Measurements from ENCODE around the gene DNAH2.
"Not testable (repeated sequence)": the region's sequence is repeated elsewhere in the genome, so short reads cannot be mapped to it uniquely, and the experiment has no call there.

The DNAH2 gene

DNA sequence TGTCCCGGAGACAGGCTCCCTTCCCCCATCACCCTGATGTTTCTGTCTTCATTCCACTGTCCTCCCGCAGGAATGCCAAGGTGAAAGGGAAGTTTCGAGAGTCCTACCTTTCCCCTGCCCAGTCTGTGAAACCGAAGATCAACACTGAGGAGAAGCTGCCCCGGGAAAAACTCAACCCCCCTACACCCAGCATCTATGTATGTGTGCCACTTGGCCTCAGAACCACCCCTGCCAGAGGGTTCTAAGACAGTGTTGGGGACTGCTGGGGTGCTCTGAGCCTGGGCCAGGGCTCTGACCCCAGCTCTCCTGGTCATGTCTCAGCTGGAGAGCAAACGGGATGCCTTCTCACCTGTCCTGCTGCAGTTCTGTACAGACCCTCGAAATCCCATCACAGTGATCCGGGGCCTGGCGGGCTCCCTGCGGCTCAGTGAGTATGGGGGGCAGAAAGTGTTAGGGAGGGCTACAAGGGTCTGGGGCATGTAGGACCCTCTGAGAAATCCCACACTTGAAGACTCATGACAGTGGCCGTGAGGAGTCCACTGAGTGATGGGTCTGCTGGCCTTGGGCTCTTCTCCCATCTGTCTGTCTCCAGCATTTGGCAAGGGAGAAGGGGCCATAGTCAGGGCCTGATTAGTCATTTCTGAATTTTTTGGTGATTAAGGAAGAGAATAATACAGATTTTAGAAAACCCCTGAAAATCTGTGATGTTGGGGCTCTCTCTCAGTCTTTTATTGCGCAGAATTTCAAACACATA is 132.4 kb downstream of the DNAH2 start:
- DNase-seq (ENCODE audit: low read depth), result no peak

DNA sequence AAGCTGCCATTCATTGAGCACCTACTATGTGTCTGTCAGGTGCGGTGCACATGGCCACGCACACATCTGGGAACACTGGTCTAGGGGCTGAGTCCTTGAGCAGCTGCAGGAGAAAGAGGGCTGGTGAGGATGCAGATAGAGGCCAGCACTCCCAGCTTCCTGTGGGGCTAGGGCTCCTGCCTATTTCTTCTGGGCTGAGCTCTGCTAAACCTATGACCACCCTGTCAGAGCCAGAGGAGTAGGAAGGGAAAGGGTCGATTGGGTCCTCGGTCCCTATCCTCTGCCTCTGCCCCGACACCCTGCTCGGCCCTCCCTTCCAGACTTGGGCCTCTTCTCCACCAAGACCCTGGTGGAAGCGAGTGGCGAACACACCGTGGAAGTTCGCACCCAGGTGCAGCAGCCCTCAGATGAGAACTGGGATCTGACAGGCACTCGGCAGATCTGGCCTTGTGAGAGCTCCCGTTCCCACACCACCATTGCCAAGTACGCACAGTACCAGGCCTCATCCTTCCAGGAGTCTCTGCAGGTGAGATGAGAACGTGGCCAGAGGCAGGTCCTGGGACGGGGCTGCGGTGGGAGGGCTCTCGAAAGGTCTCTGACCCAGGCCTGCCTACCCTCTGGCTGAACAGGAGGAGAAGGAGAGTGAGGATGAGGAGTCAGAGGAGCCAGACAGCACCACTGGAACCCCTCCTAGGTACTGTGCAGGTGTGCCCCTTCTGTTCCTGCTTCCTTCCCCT is 133.3 kb downstream of the DNAH2 start:
- DNase-seq (ENCODE audit: low read depth), result no peak

DNA sequence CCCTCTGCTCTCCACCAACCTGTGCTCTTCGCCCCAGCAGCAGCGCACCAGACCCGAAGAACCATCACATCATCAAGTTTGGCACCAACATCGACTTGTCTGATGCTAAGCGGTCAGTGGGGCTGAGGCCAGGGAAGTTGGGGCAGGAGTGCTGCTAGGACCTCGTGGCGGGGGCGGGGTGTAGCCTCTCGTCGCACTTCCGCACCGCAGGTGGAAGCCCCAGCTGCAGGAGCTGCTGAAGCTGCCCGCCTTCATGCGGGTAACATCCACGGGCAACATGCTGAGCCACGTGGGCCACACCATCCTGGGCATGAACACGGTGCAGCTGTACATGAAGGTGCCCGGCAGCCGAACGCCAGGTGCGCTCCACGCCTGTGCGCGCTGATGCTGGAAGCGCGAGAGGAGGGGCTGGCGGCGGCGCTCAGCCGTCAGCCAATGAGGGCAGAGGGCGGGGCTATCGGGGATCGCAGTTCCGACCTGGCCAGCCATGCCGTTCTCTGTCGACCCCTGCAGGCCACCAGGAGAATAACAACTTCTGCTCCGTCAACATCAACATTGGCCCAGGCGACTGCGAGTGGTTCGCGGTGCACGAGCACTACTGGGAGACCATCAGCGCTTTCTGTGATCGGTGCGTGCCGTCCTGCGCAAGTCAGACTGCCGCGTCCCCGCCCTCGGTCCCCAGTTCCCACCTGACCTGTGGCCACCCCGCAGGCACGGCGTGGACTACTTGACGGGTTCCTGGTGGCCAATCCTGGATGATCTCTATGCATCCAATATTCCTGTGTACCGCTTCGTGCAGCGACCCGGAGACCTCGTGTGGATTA is 134.1 kb downstream of the DNAH2 start:
- DNase-seq (ENCODE audit: low read depth), result peak; percentile 61

DNA sequence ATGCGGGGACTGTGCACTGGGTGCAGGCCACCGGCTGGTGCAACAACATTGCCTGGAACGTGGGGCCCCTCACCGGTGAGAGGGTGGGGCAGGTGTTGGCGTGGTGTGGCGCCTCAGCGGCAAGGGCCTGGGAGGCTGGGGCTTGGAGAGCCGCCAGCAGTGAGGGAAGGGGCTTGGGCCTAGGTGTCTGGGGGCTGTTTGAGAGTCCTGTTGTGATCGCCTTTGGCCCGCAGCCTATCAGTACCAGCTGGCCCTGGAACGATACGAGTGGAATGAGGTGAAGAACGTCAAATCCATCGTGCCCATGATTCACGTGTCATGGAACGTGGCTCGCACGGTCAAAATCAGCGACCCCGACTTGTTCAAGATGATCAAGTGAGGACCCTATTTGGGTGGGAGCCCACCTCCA is 134.7 kb downstream of the DNAH2 start:
- no peak for DNase-seq (ENCODE audit: low read depth)

DNA sequence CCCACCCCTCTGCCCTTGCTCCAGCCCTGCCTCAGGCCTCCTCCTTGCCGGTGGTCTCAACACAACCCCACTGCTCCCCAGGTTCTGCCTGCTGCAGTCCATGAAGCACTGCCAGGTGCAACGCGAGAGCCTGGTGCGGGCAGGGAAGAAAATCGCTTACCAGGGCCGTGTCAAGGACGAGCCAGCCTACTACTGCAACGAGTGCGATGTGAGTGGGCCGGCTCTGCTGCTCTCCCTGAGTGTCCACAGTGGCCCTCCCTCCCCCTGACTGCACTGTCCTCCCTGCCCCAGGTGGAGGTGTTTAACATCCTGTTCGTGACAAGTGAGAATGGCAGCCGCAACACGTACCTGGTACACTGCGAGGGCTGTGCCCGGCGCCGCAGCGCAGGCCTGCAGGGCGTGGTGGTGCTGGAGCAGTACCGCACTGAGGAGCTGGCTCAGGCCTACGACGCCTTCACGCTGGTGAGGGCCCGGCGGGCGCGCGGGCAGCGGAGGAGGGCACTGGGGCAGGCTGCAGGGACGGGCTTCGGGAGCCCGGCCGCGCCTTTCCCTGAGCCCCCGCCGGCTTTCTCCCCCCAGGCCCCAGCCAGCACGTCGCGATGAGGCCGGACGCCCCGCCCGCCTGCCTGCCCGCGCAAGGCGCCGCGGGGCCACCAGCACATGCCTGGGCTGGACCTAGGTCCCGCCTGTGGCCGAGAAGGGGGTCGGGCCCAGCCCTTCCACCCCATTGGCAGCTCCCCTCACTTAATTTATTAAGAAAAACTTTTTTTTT is 135.6 kb downstream of the DNAH2 start:
- DNase-seq (ENCODE audit: low read depth), result no peak

DNA sequence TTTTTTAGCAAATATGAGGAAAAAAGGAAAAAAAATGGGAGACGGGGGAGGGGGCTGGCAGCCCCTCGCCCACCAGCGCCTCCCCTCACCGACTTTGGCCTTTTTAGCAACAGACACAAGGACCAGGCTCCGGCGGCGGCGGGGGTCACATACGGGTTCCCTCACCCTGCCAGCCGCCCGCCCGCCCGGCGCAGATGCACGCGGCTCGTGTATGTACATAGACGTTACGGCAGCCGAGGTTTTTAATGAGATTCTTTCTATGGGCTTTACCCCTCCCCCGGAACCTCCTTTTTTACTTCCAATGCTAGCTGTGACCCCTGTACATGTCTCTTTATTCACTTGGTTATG is 136.1 kb downstream of the DNAH2 start:
- no peak for DNase-seq (ENCODE audit: low read depth)

DNA sequence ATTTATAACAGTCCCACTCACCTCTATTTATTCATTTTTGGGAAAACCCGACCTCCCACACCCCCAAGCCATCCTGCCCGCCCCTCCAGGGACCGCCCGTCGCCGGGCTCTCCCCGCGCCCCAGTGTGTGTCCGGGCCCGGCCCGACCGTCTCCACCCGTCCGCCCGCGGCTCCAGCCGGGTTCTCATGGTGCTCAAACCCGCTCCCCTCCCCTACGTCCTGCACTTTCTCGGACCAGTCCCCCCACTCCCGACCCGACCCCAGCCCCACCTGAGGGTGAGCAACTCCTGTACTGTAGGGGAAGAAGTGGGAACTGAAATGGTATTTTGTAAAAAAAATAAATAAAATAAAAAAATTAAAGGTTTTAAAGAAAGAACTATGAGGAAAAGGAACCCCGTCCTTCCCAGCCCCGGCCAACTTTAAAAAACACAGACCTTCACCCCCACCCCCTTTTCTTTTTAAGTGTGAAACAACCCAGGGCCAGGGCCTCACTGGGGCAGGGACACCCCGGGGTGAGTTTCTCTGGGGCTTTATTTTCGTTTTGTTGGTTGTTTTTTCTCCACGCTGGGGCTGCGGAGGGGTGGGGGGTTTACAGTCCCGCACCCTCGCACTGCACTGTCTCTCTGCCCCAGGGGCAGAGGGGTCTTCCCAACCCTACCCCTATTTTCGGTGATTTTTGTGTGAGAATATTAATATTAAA is 136.7 kb downstream of the DNAH2 start:
- no peak for DNase-seq (ENCODE audit: low read depth)

DNA sequence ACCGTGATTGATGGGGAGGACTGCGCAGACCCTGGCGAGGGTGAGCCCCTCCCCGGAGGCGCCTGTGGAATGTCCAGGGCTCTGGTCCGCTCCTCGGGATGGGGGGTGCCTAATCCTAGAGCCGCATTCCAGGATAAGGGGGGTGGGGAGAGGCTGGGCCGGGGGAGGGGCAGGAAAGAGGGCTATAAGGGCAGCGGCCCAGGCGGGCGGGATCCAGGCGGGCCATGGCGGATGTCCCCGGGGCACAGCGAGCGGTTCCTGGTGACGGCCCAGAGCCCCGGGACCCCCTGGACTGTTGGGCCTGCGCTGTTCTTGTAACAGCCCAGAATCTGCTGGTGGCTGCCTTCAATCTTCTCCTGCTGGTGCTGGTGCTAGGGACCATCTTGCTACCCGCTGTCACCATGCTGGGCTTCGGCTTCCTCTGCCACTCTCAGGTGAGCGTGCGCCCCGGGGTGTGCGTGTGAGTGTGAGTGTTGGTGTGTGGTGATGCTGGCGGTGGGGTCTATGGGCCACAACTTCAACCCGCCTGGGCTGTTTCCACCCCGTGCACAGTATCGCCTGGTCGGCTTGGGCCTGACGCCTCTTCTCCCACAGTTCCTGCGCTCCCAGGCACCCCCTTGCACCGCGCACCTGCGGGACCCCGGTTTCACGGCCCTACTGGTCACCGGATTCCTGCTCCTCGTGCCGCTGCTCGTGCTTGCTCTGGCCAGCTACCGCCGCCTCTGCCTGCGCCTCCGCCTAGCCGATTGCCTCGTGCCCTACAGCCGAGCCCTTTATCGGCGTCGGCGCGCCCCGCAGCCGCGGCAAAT is 137.5 kb downstream of the DNAH2 start, which contains the start of gene TMEM88:
TMEM88 (plus strand) TSS at position 216 of the 809 bp plus-strand sequence; CDS start at position 225, 9 bp downstream.
- no peak for DNase-seq (ENCODE audit: low read depth)

DNA sequence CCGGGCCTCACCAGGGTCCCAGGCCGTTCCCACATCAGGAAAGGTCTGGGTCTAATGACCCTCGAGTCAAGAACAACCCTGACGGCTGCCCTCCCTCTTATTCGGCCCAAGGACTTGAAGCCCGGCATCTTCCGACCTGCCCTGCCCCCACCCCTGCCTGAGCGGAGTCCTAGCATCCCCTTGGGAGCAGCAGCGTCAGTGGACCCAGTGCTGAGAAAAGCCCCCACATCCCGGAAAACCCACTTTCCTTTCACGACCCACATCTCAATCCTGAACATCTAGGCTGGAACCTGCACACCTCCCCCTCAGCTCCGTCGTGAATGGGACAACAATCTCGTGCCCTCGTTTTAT is 138.1 kb downstream of the DNAH2 start:
- DNase-seq (ENCODE audit: low read depth), result no peak

DNA sequence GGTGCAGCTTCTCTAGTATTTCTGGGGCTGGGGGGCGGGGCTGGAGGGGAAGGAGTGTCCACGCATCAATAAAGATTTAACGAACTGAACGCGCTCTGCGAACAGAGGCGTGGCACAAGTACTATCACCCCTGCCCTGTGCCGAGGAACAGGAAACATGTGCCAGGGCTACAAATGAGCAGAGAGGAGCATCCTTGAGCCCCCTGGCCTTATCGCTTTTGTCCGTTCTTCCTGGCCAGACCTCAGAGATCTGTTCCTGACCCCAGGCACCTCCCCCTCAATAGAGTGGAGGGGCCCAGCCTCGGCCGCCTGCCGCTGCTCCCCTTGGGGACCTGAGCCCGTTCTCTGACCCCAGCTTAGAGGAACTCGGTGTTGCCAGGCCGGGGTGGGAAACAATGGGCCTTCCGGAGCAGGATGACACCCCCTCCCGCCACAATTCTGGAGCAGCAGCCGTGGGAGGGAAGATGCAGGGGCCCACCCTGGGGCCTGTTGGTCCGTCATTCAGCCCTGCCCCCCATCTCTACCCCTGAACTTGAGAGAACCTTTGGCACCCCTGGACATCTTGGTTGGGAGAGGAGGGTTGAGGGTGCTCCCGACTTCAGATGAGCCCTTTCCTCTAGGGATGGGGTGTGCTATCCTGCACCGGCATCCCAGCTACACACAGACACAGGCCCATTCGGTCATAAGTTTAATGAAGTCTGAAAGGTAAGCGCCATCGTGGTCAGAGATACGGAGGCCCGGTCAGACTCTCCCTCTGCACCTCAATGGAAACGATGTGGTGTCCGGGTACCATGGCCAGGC is 138.7 kb downstream of the DNAH2 start:
- DNase-seq (ENCODE audit: low read depth), result no peak

DNA sequence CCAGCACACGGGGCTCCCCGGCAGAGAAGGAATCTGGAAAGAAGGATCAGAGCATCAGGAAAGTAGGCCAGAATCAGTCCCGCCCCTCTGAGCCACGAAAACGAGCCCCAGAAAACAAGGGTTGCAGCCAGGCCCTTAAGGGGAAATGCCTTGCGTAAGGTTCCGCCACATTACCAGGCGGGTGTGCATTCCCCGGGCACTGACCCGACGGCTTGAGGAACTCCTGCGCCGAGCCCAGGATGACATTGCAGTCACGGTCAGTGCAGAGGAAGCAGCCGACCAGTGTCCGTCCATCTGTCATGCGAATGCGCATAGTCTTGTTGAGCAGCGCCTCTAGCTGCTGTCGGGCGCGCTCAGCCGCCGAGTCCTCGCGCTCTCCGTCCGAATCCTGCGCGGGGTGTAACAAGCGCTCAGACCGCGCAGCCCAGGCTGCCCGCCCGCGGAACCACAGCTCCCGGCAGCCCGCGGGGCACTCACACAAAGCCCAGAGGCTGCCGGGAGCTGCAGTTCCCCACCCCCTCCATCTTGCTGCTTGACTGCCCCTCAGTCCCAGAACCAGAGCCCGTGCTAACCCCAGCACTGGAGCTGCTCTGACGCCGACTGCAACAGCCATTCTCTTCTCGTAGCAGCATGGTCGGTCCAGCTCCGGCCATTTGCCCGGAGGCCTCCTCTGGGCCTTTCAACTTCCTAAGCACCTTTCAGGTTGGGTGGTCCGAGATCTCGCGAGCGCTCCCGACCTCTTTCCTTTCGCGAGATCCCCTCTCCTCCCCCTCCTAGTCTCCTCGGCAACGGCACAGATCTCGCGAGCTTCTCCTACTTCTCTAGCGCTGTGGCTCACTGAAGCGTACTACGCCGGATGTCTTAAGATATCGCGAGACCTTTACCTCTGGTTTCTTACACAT is 139.5 kb downstream of the DNAH2 start, which contains the start of gene NAA38:
NAA38 (minus strand) TSS at position 749 of the 902 bp plus-strand sequence; CDS start at position 653, 96 bp downstream.
- peak; percentile 99 for DNase-seq (ENCODE audit: low read depth)

DNA sequence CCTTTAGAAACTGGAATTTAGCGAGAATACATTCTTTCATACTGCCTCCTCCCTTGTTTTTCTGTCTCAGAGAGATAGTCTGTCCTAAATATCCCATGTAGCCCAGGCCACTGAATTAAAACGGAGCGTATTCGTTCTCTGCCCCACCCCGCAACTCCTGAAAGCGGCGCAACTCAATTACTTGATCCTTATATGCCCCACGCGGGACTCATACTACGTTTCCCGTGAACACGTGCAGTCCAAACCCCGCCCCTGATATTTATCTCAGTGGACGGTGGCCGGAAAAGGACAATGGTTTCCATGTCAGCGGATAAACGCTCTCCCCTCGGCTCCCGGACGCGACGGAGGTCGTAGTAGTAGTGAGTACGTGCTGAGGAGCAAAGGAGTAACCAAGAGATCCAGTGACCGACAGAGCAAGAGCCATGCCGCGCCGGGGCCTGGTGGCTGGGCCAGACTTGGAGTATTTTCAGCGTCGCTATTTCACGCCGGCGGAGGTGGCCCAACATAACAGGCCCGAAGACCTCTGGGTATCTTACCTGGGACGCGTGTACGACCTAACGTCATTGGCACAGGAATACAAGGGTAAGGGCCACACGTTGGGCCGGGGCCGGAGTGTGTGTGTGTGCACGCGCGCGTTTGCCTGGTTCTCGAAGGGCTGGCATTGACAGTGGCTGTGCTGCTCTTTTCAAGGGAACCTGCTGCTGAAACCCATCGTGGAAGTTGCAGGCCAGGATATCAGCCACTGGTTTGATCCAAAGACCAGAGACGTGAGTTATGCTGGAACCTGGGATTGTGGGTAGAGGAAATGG is 140.4 kb downstream of the DNAH2 start, which contains the start of gene CYB5D1:
CYB5D1 (plus strand) TSS at position 291 of the 809 bp plus-strand sequence; CDS start at position 423, 132 bp downstream.
- DNase-seq (ENCODE audit: low read depth), result peak; percentile 89

DNA sequence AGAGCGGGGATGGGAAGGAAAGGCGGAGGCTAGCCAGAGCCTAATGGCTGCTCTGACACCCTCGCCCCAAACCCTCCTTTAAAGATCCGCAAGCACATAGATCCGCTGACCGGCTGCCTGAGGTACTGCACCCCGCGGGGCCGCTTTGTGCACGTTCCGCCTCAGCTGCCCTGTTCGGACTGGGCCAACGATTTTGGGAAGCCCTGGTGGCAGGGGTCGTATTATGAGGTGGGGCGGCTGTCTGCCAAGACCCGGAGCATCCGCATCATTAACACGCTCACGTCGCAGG is 140.9 kb downstream of the DNAH2 start:
- peak; percentile 22 for DNase-seq (ENCODE audit: low read depth)

DNA sequence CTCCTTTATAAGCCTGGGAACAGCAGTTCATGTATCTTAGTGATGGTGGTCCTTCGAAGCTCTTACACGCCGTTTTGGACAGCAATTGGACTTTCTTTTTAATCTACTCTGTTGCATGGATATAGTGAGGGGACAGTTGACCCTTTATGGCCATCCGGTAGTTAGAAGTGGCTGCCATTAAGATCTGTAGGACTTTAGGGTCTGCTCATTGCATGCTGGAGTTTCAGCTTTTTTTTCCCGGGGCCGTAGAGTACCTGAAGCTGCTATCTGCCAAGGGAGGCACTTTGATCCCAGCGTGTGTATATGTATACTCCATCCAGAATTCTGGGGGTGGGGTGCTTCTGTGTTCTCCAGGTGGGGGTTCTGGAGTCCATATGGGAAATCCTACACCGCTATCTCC is 141.5 kb downstream of the DNAH2 start:
- DNase-seq (ENCODE audit: low read depth), result no peak

DNA sequence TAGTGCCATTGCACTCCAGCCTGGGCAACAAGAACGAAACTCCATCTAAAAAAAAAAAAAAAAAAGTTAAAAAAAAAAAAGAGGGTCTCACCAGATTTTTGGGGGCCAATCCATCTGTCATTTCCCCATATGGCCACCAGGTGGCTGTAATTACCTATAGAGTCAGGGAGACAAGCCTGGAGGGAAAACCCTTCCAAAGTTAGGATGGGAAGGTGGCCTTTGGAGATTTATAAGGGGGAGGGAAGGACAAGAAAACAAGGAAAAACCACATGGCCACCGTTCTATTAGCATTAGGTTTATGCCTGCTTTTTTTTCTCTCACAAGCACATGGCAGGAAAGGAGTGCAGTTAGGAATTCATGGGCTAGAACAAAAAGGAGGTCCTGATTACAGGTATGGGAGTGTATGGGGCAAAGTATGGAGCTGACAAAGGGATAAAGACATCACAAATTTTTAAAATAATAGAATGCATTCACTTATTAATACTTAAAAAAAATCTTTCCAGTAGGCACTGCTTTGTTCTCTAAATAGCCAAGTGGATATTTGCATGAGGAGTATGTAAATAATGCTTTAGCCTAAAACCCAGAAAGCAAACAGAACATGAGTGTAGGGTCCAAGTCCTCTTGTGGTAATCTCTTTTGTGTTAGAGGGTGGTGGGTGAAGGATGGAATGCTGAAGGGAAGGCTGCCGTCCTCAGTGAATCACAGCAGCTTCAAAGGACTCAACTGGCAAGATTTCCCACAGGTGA is 145.3 kb downstream of the DNAH2 start:
- no peak for DNase-seq (ENCODE audit: low read depth)

DNA sequence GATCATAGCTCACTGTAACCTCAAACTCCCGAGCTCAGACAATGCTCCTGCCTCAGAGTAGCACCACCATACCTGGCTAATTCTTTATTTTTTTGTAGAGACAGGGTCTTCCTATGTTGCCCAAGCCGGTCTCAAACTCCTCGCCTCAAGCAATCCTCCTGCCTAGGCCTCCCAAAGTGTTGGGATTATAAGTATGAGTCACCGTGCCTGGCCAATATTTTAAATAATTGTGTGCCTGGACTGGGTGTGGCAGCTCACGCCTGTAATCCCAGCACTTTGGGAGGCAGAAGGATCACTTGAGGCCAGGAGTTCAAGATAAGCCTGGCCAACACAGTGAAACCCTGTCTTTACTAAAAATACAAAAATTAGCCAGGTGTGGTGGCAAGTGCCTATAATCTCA is 146.8 kb downstream of the DNAH2 start:
- DNase-seq (ENCODE audit: low read depth), result not testable (repeated sequence)
